HepG2 (cell line): ENCODE data around the gene NT5C1A. TPM values are rescaled to one million over a fixed set of nuclear protein-coding genes. Genes with fewer than 3 reads are reported as not detected.

ENCODE experiments used
- polyA plus RNA-seq, 8 experiments: library from polyadenylated mRNA; depleted of rRNA in 3 of 8; stranded (reverse) in 7 of 8; unstranded in 1 of 8; fragments of >200 nt; fragmentation: Illumina TruSeq in 4 of 8; extraction: Trizol in 4 of 8; gene quantifications; 2 replicates each; pipeline versions ENCODE4 v1.2.1 to v1.2.3, GENCODE V29; 2011 to 2016; ENCODE audit warnings: low read depth in 4 of 8, missing spikeins in 1 of 8, mixed read lengths in 1 of 8; ENCODE audit not compliant: insufficient read depth in 1 of 8
- total RNA-seq, 5 experiments: library from RNA; depleted of rRNA; stranded (reverse); fragments of >200 nt; fragmentation: Illumina TruSeq; extraction: Trizol; gene quantifications; 2 replicates each; pipeline ENCODE4 v1.2.3, GENCODE V29; 2016; ENCODE audit warnings: low read depth in 1 of 5

Gene NT5C1A
- total and polyA plus RNA-seq, 2 of the 13 experiments (the other 11 are each of a cell fraction or from before 2014, with no cell fraction given) = not detected

Other genes with a start within 250 kb of the NT5C1A start
- not detected in 2 replicates for gene BMP8A, start 180.5 kb downstream of the NT5C1A start, total RNA-seq (2016; rRNA removed; fragmentation: Illumina TruSeq; extraction: Trizol)
- gene BMP8A, start 180.5 kb downstream of the NT5C1A start, polyA plus RNA-seq (2011; rRNA removed) = 0.05 TPM in 1 of 2 replicates, not detected in the other
- gene PABPC4, start 95.3 kb downstream of the NT5C1A start, total RNA-seq (2016; rRNA removed; fragmentation: Illumina TruSeq; extraction: Trizol) = 111 and 117 TPM in 2 replicates
- 74.9 and 85.0 TPM in 2 replicates for gene PABPC4, start 95.3 kb downstream of the NT5C1A start, polyA plus RNA-seq (2011; rRNA removed)
- 0.04 TPM in 1 of 2 replicates, not detected in the other for gene HEYL, start 32.5 kb downstream of the NT5C1A start, total RNA-seq (2016; rRNA removed; fragmentation: Illumina TruSeq; extraction: Trizol)
- 0.03 TPM in 1 of 2 replicates, not detected in the other for gene HEYL, start 32.5 kb downstream of the NT5C1A start, polyA plus RNA-seq (2011; rRNA removed)
- not detected in 2 replicates for gene HPCAL4, start 19.3 kb upstream of the NT5C1A start, total RNA-seq (2016; rRNA removed; fragmentation: Illumina TruSeq; extraction: Trizol)
- gene HPCAL4, start 19.3 kb upstream of the NT5C1A start, polyA plus RNA-seq (2011; rRNA removed) = not detected in 2 replicates
- 15.3 and 20.9 TPM in 2 replicates for gene PPIE, start 66.8 kb upstream of the NT5C1A start, total RNA-seq (2016; rRNA removed; fragmentation: Illumina TruSeq; extraction: Trizol)
- gene PPIE, start 66.8 kb upstream of the NT5C1A start, polyA plus RNA-seq (2011; rRNA removed) = 24.2 and 26.3 TPM in 2 replicates
- 0.33 TPM in 1 of 2 replicates, not detected in the other for gene OXCT2, start 99.2 kb upstream of the NT5C1A start, total RNA-seq (2016; rRNA removed; fragmentation: Illumina TruSeq; extraction: Trizol)
- 0.21 and 0.26 TPM in 2 replicates for gene OXCT2, start 99.2 kb upstream of the NT5C1A start, polyA plus RNA-seq (2011; rRNA removed)
- 0.14 and 0.29 TPM in 2 replicates for gene BMP8B, start 116.8 kb upstream of the NT5C1A start, total RNA-seq (2016; rRNA removed; fragmentation: Illumina TruSeq; extraction: Trizol)
- 0.41 and 0.48 TPM in 2 replicates for gene BMP8B, start 116.8 kb upstream of the NT5C1A start, polyA plus RNA-seq (2011; rRNA removed)
- 20.4 and 20.7 TPM in 2 replicates for gene TRIT1, start 211.4 kb upstream of the NT5C1A start, total RNA-seq (2016; rRNA removed; fragmentation: Illumina TruSeq; extraction: Trizol)
- gene TRIT1, start 211.4 kb upstream of the NT5C1A start, polyA plus RNA-seq (2011; rRNA removed) = 11.5 and 13.4 TPM in 2 replicates
- gene MYCL, start 229.8 kb upstream of the NT5C1A start, total RNA-seq (2016; rRNA removed; fragmentation: Illumina TruSeq; extraction: Trizol) = 0.31 and 0.42 TPM in 2 replicates
- 1.7 and 2.1 TPM in 2 replicates for gene MYCL, start 229.8 kb upstream of the NT5C1A start, polyA plus RNA-seq (2011; rRNA removed)